IPS-15b (cell line): ENCODE measurements around the gene LAPTM5.
"Not testable (repeated sequence)": the region's sequence is repeated elsewhere in the genome, so short reads cannot be mapped to it uniquely, and the experiment has no call there.

ENCODE experiments used
- H3K27me3 ChIP-seq: one replicate; pipeline ENCODE4 v1.6.1; 2013; ENCODE audit warnings: low read length; ENCODE audit not compliant: control insufficient read depth, insufficient read depth
- H3K36me3 ChIP-seq: one replicate; pipeline ENCODE4 v1.6.1; 2013; ENCODE audit warnings: low read length; ENCODE audit not compliant: control insufficient read depth, insufficient read depth
- H3K4me1 ChIP-seq: one replicate; pipeline ENCODE4 v1.6.1; 2013; ENCODE audit warnings: mild to moderate bottlenecking, low read length; ENCODE audit not compliant: control insufficient read depth, insufficient read depth
- H3K4me3 ChIP-seq: one replicate; pipeline ENCODE4 v1.5.1; 2013; ENCODE audit warnings: low read depth, low read length
- H3K9ac ChIP-seq: one replicate; pipeline ENCODE4 v1.6.1; 2013; ENCODE audit warnings: low read depth, mild to moderate bottlenecking, low read length
- H3K9me3 ChIP-seq: one replicate; pipeline ENCODE4 v1.6.1; 2013; ENCODE audit warnings: mild to moderate bottlenecking, low read length; ENCODE audit not compliant: control insufficient read depth, insufficient read depth

Gene LAPTM5

DNA sequence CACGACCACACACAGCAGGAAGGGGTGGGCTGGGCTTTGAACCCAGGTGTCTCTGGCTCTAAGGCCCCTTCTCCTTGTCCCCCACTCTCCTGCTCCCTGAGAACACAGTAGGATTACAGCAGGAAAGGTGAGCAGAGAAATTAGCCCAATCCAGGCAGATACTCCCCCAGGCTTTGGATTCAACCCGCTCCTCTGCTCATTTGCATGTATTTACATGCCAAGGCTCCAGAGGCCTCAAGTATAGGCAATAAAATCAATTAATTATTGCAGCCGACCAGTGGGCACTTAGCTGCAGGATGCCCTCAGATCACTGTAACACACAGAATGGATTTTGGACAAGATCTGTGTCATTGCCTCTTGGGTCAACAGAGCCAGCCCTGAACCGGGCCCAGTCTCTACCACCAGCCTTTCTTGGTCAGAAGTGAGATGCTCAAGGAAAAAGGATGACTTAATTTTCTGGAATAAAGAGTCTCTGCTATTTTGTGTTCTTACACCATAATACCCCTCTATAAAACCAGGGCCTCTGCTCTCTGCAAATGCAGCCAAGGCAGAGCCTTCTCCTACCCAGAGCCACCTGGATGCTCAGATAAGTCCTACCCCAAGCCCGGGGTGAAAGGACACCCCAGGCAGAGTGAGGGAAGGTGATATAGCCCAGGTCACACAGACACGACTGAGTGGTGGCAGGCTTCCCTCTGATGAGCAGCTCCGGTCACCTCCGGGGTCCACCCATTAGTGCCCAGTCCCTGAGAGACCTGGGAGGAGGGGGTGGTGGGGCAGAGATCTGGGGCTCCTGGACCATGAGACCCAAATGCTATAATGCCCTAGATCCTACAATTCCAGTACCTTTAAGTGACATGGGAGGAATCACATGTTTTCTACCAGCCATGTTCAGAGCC lies 63.0 kb downstream of the LAPTM5 start:
- H3K9ac ChIP-seq = no peak overlapping the region
- no peaks in the 10 kb centered on the region for H3K27me3 ChIP-seq
- H3K4me1 ChIP-seq = peaks cover 3% of the 10 kb centered on the region
- H3K9me3 ChIP-seq = no peaks in the 10 kb centered on the region
- H3K36me3 ChIP-seq = no peaks in the 10 kb centered on the region
- no peak overlapping the region for H3K4me3 ChIP-seq

DNA sequence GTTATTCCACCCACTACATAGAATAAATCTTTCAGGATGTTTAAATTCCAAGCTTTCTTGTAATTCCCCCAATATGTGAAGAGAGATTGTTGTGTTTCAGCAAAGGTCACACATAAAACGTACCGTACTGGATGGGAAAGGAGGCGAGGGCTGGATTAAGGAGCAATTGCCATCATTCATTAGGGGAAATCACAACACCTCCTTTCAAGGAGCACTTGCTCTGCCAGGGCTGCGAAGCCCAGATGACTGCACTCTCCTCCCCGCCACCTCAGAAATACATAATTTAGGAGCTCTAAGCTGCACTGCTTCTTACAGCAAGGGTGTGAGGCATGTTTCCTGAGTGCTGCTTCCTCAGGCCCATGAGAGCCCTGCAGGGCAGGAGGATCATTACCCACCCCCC lies 63.8 kb downstream of the LAPTM5 start:
- Histone ChIP-seq H3K36me3 (no peaks in the 10 kb centered on the region), H3K9me3 (no peaks in the 10 kb centered on the region), H3K9ac (no peak overlapping the region), H3K4me1 (peaks cover 3% of the 10 kb centered on the region), H3K4me3 (no peak overlapping the region), H3K27me3 (no peaks in the 10 kb centered on the region)

DNA sequence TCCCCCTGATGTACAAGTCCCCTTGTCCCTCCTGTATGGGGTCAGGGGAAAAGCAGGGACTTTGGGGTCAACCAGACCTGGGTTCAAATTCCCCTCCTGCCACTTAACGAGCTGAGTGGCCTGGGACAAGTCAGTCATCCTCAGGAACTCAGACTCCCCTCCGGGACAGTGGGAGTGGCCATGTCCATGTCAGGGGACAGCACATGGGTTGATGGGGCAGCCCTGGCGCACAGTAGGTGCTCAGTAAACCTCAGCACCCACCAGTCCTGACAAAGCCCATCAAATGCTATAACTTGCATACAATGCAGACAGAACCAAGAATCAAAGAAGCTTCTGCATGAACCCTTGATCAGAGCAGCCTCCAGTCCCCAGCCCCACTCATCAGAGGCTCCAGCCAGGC lies 64.2 kb downstream of the LAPTM5 start:
- H3K9ac ChIP-seq = no peak overlapping the region
- peaks cover 3% of the 10 kb centered on the region for H3K4me1 ChIP-seq
- no peaks in the 10 kb centered on the region for H3K36me3 ChIP-seq
- H3K4me3 ChIP-seq = no peak overlapping the region
- H3K9me3 ChIP-seq = no peaks in the 10 kb centered on the region
- H3K27me3 ChIP-seq = no peaks in the 10 kb centered on the region

DNA sequence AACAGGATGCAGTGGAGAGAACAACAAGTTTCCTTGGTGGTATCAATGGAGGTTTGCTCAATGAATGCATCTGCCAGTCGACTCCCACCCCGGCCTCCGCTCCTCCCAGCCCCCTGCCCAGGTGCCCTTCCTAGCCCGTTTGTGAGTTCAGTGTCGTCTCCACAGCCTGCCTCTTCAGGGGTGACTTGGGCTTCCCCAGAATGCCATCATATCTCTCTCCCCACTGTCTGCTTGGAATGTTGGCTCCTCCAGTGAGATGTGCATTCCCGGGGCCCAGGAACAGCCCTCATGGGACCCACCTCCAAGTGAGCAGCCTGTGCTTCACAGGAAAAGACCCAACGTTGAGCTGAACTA lies 64.6 kb downstream of the LAPTM5 start:
- H3K9me3 ChIP-seq = no peaks in the 10 kb centered on the region
- no peak overlapping the region for H3K9ac ChIP-seq
- H3K4me1 ChIP-seq = peaks cover 3% of the 10 kb centered on the region
- H3K27me3 ChIP-seq = no peaks in the 10 kb centered on the region
- H3K36me3 ChIP-seq = no peaks in the 10 kb centered on the region
- no peak overlapping the region for H3K4me3 ChIP-seq

DNA sequence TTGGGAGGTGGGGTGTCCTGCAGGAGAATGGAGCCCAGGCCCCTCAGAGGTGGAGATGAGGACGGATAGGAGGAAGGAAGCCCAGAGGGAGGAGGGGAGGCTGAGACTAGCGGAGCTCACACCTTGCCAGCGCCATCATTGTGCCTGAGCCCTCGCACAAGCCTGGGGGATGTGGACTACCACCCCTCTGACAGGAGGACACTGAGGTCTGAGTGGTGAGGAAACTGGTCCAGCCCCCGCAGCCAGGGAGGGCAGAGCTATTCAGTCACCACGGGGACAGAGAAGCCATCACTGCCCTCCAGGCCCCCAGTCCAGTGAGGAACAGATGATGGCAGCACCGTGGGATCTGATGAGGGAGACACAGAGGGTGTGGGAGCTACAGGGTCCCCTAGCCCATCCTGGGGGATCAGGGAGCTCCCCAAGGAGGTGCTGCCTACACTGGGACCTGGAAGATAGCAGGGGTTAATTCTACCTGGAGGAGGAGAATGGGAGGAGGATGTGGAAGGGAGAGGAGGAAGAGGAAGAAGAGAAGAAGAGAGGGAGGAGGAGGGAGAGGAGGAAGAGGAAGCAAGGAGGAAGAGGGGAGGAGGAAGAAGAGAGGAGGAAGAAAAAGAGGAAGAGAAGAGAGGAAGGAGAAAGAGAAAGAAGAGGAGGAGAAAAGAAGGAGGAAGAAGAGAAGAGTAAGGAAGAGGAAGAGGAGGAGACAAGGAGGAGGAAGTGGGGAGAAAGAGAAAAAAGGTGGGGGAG lies 65.2 kb downstream of the LAPTM5 start:
- no peaks in the 10 kb centered on the region for H3K9me3 ChIP-seq
- H3K4me1 ChIP-seq = peaks cover 3% of the 10 kb centered on the region
- no peak overlapping the region for H3K4me3 ChIP-seq
- no peaks in the 10 kb centered on the region for H3K36me3 ChIP-seq
- H3K9ac ChIP-seq = no peak overlapping the region
- H3K27me3 ChIP-seq = no peaks in the 10 kb centered on the region

DNA sequence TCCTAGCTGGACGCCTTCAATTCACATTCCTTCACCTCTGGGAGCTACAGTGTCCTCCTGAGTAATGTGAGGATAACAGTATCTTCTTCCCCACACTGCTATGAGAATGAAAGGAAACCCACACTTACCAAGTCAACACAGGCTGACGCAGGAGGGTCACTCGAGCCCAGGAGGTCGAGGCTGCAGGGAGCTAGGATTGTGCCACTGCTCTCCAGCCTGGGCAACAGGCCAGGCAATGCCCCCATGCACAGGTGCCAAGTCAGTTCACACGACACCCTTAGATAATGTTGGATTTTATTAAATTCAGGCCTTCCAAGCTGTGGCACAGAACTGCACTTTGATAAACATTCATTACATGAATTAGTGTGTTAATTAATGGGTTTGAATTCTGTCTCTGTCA lies 66.1 kb downstream of the LAPTM5 start:
- Histone ChIP-seq H3K9me3 (no peaks in the 10 kb centered on the region), H3K4me3 (no peak overlapping the region), H3K36me3 (no peaks in the 10 kb centered on the region), H3K27me3 (no peaks in the 10 kb centered on the region), H3K9ac (no peak overlapping the region), H3K4me1 (peaks cover 3% of the 10 kb centered on the region)

DNA sequence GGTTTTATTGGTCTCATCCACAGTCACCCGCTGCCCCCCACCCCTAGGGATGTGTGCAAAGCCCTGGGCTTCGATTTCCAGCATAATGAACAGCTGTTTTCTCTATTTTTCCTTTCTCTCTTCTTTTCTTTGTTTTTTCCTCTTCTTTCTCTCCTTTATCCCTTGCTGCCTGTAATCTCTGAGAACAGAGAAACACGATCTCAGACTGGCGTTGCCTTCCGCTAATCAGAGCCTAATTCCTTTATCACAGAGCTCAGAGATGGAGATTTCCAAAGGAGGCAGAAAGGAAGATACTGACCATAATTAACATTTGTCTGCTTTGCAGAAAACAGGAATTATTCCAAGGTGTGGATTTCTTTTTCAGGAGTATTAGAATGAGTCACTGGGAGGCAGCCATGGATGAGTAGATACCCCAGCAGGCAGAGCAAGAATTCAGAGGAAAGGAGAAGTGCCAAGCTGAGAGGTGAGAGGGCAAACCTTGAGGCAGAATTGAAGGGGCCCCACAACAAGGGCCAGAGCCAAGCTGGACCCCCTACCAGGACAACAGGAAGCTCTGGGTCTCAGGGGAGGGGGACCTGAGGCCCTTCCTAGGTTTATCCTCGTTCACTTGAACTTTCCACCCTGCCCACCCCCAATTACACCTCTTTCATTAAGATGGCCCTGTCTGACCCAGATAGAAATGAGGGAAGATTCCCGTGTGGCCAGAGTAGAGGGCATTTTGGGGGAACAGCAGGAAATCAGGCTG lies 67.5 kb downstream of the LAPTM5 start:
- H3K9ac ChIP-seq = no peak overlapping the region
- no peaks in the 10 kb centered on the region for H3K9me3 ChIP-seq
- H3K27me3 ChIP-seq = peaks cover 3% of the 10 kb centered on the region
- no peaks in the 10 kb centered on the region for H3K36me3 ChIP-seq
- H3K4me3 ChIP-seq = no peak overlapping the region
- H3K4me1 ChIP-seq = peaks cover 3% of the 10 kb centered on the region

DNA sequence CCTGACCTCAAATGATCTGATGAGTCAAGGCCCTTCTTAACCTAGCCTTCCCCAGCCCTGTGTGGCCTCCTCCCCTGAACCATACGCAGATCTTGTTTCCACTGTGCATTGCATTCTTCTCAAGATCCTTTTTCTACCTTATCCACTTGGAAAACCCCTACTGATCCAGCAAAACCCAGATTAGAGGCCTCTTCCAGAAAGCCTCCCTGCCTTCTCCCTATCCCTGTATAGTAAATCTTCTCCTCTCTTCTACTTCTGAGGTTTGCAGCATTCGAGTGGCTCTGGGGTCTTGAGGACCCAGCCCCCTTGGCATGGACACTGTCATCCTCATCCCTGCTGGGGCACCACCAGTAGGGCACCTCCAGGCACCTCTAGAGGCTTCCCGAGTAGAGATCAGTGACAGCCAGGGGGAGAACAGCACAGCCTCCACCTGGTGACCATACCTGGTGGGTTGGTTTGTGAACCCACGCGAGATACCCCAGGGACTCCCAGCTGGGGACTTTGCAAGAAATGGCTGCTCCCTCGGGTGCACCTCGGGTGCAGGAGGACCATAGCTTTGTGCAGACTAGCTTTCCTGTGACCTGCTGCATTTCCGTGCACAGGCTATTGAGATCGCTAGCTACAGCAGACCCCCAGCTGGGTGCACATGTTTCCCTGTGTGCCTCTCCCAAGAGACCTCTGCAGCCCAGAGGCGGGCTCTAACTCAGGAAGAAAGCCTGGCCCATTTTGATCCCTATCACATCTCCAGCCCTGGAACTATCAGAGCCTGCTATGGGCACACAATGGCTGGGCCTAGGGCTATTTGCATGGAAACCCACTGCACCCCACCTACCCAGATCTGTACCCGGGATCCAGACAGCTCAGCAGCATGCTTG lies 68.4 kb downstream of the LAPTM5 start:
- H3K4me1 ChIP-seq = peaks cover 3% of the 10 kb centered on the region
- no peaks in the 10 kb centered on the region for H3K36me3 ChIP-seq
- peaks cover 9% of the 10 kb centered on the region for H3K27me3 ChIP-seq
- H3K9ac ChIP-seq = no peak overlapping the region
- no peaks in the 10 kb centered on the region for H3K9me3 ChIP-seq
- H3K4me3 ChIP-seq = no peak overlapping the region

DNA sequence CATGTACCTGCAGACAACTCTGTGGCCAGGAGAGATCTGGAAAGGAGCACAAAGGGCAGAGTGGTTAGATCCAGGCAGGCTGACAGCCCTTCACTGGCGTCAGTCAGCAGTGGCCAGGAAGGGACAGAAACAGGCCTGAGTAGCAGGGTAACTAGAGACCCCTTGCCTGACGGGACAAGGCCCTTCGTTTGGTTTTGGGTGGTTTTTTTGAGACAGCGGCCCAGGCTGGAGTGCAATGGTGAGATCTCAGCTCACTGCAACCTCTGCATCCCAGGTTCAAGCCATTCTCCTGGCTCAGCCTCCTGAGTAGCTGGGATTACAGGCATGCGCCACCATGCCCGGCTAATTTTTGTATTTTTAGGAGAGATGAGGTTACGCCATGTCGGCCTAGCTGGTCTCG lies 69.1 kb downstream of the LAPTM5 start:
- H3K36me3 ChIP-seq, H3K9ac ChIP-seq, H3K4me3 ChIP-seq, H3K9me3 ChIP-seq, H3K4me1 ChIP-seq: not testable (repeated sequence)
- H3K27me3 ChIP-seq = peaks cover 14% of the 10 kb centered on the region

DNA sequence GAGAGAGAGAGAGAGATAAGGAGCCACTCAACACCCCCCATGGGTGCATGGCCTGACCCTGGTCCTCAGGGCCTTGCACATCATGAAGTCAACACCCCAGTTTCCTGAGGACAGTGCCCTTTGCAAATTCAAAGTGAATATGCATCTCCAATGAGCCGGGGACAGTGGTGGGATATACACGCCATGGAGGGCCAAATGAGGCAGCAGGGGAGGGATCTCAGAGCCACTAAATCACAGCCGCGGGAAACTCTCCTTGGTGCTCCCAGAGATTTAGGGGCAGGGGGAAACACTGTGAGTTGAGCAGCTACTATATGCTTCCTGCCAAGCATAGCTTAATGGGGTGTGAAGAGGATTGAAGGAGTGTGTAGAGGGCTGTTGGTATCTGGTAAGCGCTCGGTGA lies 69.7 kb downstream of the LAPTM5 start:
- Histone ChIP-seq H3K36me3 (no peaks in the 10 kb centered on the region), H3K9ac (no peak overlapping the region), H3K4me1 (peaks cover 3% of the 10 kb centered on the region), H3K4me3 (no peak overlapping the region), H3K9me3 (no peaks in the 10 kb centered on the region), H3K27me3 (peaks cover 14% of the 10 kb centered on the region)
